ENCODE results near the gene BLMH.

Gene BLMH

DNA sequence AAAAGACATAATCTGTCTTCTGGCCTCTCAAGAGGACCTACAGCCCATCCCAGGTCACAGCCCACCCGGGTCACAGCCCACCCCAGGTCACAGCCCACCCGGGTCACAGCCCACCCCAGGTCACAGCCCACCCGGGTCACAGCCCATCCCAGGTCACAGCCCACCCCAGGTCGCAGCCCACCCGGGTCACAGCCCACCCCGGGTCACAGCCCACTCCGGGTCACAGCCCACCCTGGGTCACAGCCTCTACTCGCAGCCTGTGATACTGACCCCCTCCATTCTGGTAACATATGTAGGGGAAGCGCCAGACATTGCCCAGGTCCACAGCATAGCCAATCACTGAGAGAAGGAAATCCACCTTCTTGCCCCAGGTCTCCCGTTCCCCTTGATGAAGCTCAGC lies 70.4 kb downstream of the BLMH start:
- Histone ChIP-seq H3K36me3 (ENCODE audit: low read depth) (no peaks in the 10 kb centered on the region), H3K4me1 (ENCODE audit: insufficient read depth, poor library complexity, severe bottlenecking) (peaks cover 3% of the 10 kb centered on the region), H3K27me3 (ENCODE audit: insufficient read depth, poor library complexity, severe bottlenecking) (no peaks in the 10 kb centered on the region), H3K27ac (ENCODE audit: poor library complexity, severe bottlenecking) (no peak overlapping the region), H3K4me3 (ENCODE audit: severe bottlenecking) (no peak overlapping the region), H3K9me3 (ENCODE audit: severe bottlenecking) (no peaks in the 10 kb centered on the region)
- DNase-seq (ENCODE audit: low spot score) (no peak), ATAC-seq (ENCODE audit: low read depth) (no peak)
- TF ChIP-seq, protein P1, sequence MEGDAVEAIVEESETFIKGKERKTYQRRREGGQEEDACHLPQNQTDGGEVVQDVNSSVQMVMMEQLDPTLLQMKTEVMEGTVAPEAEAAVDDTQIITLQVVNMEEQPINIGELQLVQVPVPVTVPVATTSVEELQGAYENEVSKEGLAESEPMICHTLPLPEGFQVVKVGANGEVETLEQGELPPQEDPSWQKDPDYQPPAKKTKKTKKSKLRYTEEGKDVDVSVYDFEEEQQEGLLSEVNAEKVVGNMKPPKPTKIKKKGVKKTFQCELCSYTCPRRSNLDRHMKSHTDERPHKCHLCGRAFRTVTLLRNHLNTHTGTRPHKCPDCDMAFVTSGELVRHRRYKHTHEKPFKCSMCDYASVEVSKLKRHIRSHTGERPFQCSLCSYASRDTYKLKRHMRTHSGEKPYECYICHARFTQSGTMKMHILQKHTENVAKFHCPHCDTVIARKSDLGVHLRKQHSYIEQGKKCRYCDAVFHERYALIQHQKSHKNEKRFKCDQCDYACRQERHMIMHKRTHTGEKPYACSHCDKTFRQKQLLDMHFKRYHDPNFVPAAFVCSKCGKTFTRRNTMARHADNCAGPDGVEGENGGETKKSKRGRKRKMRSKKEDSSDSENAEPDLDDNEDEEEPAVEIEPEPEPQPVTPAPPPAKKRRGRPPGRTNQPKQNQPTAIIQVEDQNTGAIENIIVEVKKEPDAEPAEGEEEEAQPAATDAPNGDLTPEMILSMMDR (IDR thresholded peaks at IDR 0.05; ENCODE audit: poor library complexity, severe bottlenecking), result no peak

DNA sequence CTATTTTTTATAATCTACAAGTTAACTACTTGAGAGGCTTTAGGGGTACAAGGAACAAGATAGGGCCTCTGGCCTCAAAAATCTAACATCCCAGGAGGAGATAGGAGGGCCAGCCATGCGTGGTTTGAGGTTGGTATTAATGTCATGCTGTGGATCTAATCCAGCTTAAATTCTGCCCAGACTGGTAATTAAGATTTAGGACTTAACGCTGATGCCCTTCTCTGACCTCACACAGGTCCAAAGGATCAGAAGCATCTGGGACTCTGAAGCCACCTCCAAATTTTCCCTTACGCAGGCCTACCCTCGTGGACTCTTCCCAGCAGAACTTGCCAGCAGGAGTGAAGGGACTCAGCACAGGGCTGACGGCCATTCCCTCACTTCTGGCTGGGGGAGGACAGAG lies 71.3 kb downstream of the BLMH start:
- Histone ChIP-seq H3K9me3 (ENCODE audit: severe bottlenecking) (no peaks in the 10 kb centered on the region), H3K4me1 (ENCODE audit: insufficient read depth, poor library complexity, severe bottlenecking) (peaks cover 3% of the 10 kb centered on the region), H3K27me3 (ENCODE audit: insufficient read depth, poor library complexity, severe bottlenecking) (no peaks in the 10 kb centered on the region), H3K4me3 (ENCODE audit: severe bottlenecking) (no peak overlapping the region), H3K27ac (ENCODE audit: poor library complexity, severe bottlenecking) (no peak overlapping the region), H3K36me3 (ENCODE audit: low read depth) (no peaks in the 10 kb centered on the region)
- ATAC-seq (ENCODE audit: low read depth), result no peak
- DNase-seq (ENCODE audit: low spot score), result no peak
- TF ChIP-seq, protein P1 (IDR thresholded peaks at IDR 0.05; ENCODE audit: poor library complexity, severe bottlenecking), result no peak

DNA sequence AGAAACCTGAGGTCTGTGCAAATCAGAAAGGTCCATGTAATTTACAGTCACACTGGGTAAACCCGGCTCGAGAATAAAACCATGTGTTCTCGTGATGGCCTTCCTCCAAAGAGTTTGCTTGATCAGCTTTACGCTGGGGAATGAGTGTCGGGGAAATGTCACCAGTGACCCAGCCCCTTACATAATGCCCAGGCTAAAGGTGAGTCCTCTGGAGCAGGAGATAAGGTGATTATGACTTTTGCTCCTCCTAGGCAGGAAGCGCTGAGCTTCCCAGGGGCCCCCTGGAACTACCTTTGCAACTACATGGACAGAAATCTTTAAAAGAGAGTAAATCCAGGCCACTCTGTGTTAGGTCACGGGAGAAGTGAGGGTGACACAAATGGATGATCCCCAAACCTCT lies 71.9 kb downstream of the BLMH start:
- Histone ChIP-seq H3K27ac (ENCODE audit: poor library complexity, severe bottlenecking) (no peak overlapping the region), H3K4me1 (ENCODE audit: insufficient read depth, poor library complexity, severe bottlenecking) (no peaks in the 10 kb centered on the region), H3K9me3 (ENCODE audit: severe bottlenecking) (no peaks in the 10 kb centered on the region), H3K27me3 (ENCODE audit: insufficient read depth, poor library complexity, severe bottlenecking) (no peaks in the 10 kb centered on the region), H3K4me3 (ENCODE audit: severe bottlenecking) (no peak overlapping the region), H3K36me3 (ENCODE audit: low read depth) (no peaks in the 10 kb centered on the region)
- ATAC-seq (ENCODE audit: low read depth), result no peak
- TF ChIP-seq, protein P1 (IDR thresholded peaks at IDR 0.05; ENCODE audit: poor library complexity, severe bottlenecking), result no peak
- no peak for DNase-seq (ENCODE audit: low spot score)

DNA sequence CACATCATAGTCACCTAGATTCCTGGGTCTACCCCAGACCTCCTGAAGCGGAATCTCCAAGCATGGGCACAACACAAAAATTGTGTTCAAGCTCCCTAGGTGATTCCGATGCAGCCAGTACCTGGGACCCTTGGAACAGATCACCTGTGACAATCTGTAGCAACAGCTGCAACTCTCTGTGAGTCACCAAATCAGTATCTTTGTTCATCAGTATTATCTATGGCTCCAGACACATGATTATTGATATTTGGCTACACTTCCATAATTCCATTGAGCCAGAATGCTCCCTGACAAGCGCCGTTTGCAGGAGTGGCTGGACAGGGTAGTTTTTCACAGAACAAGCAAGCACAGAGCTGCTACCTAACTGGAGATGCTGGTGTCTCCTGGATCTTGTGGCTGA lies 72.4 kb downstream of the BLMH start:
- Histone ChIP-seq H3K27ac (ENCODE audit: poor library complexity, severe bottlenecking) (no peak overlapping the region), H3K4me1 (ENCODE audit: insufficient read depth, poor library complexity, severe bottlenecking) (no peaks in the 10 kb centered on the region)
- ATAC-seq (ENCODE audit: low read depth), result no peak

DNA sequence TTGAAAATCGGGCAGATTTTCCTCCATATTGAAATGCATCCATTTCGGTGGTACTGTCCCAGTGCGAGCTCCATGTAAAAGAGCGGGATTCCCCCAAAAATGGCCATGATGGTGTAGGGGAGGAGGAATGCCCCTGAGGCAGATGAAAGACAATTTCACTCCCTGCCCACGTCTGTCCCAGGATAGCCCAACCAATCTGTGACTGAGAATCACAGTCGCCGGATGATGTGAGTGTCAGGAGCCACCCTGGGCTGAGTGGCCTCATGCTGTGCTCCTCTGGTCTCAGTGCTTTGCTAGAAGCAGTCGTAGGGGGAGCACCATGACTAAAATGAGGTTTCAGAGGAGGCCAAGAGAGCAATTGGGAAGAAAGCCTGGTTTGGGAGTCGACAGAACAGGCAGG lies 72.9 kb downstream of the BLMH start:
- no peaks in the 10 kb centered on the region for H3K27me3 ChIP-seq (ENCODE audit: insufficient read depth, poor library complexity, severe bottlenecking)
- no peaks in the 10 kb centered on the region for H3K36me3 ChIP-seq (ENCODE audit: low read depth)
- no peak overlapping the region for H3K27ac ChIP-seq (ENCODE audit: poor library complexity, severe bottlenecking)
- DNase-seq (ENCODE audit: low spot score) (no peak), ATAC-seq (ENCODE audit: low read depth) (no peak)
- no peak overlapping the region for H3K4me3 ChIP-seq (ENCODE audit: severe bottlenecking)
- H3K4me1 ChIP-seq (ENCODE audit: insufficient read depth, poor library complexity, severe bottlenecking), result no peaks in the 10 kb centered on the region
- H3K9me3 ChIP-seq (ENCODE audit: severe bottlenecking), result no peaks in the 10 kb centered on the region
- TF ChIP-seq, protein P1 (IDR thresholded peaks at IDR 0.05; ENCODE audit: poor library complexity, severe bottlenecking), result no peak

More for the DNA sequence above, 72.4 kb downstream of the BLMH start:
- DNase-seq (ENCODE audit: low spot score), result no peak
- H3K4me3 ChIP-seq (ENCODE audit: severe bottlenecking), result no peak overlapping the region
- H3K36me3 ChIP-seq (ENCODE audit: low read depth), result no peaks in the 10 kb centered on the region
- TF ChIP-seq, protein P1 (IDR thresholded peaks at IDR 0.05; ENCODE audit: poor library complexity, severe bottlenecking), result no peak
- no peaks in the 10 kb centered on the region for H3K27me3 ChIP-seq (ENCODE audit: insufficient read depth, poor library complexity, severe bottlenecking)
- no peaks in the 10 kb centered on the region for H3K9me3 ChIP-seq (ENCODE audit: severe bottlenecking)
